Ovary (tissue), 9 donors: ENCODE data around the gene PAX6. TPM values are rescaled to one million over a fixed set of nuclear protein-coding genes. Genes with fewer than 3 reads are reported as not detected.

ENCODE experiments used
- DNase-seq, 5 donors: peaks; one replicate each; pipeline ENCODE4 v3.0.0-alpha.2; 2019 to 2020
- H3K27ac ChIP-seq, 2 donors: fragments of 200-600 bp; one replicate each; pipeline versions ENCODE4 v1.5.1 to v1.8.0; 2019 to 2022
- H3K27me3 ChIP-seq: fragments of 200-600 bp; one replicate; pipeline ENCODE4 v1.8.0; 2022
- H3K36me3 ChIP-seq: fragments of 200-600 bp; sonication (generic); one replicate; pipeline ENCODE4 v1.5.1; 2019
- H3K4me1 ChIP-seq: one replicate; pipeline ENCODE4 v1.8.1; 2013; ENCODE audit warnings: mild to moderate bottlenecking, moderate library complexity; ENCODE audit not compliant: insufficient read depth
- H3K4me3 ChIP-seq: fragments of 200-600 bp; sonication (generic); one replicate; pipeline ENCODE4 v1.5.1; 2017
- H3K9me3 ChIP-seq, 2 donors: fragments of 200-600 bp in 1 of 2; sonication (generic) in 1 of 2; one replicate each; pipeline versions ENCODE4 v1.5.1 to v1.8.1; 2013 to 2019; ENCODE audit warnings: mild to moderate bottlenecking in 1 of 2, moderate library complexity in 1 of 2
- CTCF ChIP-seq, 3 donors: fragments of 450-650 bp in 2 of 3; fragments of 200-600 bp in 1 of 3; IDR thresholded peaks; one replicate each; pipeline versions ENCODE4 v1.5.1 to v1.8.0; 2016 to 2022; ENCODE audit warnings: antibody characterized with exemption in 3 of 3, mild to moderate bottlenecking in 1 of 3
- EP300 ChIP-seq: sonication (generic); formaldehyde crosslinking; IDR thresholded peaks from one replicate; pipeline ENCODE4 v1.6.1; 2017; ENCODE audit warnings: antibody characterized with exemption
- POLR2A ChIP-seq: fragments of 450-650 bp; IDR thresholded peaks from one replicate; pipeline ENCODE4 v1.6.1; 2017; ENCODE audit warnings: antibody characterized with exemption, mild to moderate bottlenecking, moderate library complexity
- WGBS, 3 donors: extraction: QIAGEN DNeasy Blood & Tissue Kit in 1 of 3; methylation state at CpG; one replicate each; pipeline versions ENCODE4 v1.1.5 to v1.1.7; 2013 to 2017; 5-methylcytosine and 5-hydroxymethylcytosine counted together
- intact Hi-C, 4 donors: fragments of 100-400 bp; cut with DNase I; formaldehyde crosslinking; loops; one replicate each; pipeline versions ENCODE4 v1.11.0 to v1.15.1; 2022 to 2023
- polyA plus RNA-seq, 2 donors: library from polyadenylated mRNA; stranded (reverse); fragments of 200-250 nt in 1 of 2; fragments of 350-450 nt in 1 of 2; fragmentation: Illumina TruSeq in 1 of 2; extraction: RNeasy Lipid Tissue Mini Kit (QIAGEN cat#74804) in 1 of 2; gene quantifications; one replicate each; pipeline ENCODE4 v1.2.3, GENCODE V29; 2013 to 2014
- total RNA-seq, 7 donors: library from RNA; depleted of rRNA in 2 of 7; stranded (reverse); fragments of >200 nt in 2 of 7; fragmentation: NEBNext Ultra II Directional in 3 of 7; extraction: Animal tissue kit (Norgen Biotek cat#: 25700) in 3 of 7; gene quantifications; one replicate each; pipeline versions ENCODE4 v1.1.0 to v1.2.4, GENCODE V29; 2016 to 2023
- donor health status: DM: no; HTN: no; CAD: no; lungs with moderate emphysema.
- donor health status: DM: no; HTN: no; CAD: no.
- donor health status: Bipolar disorder and iron deficiency.
- donor health status: DM: yes; HTN: yes; CAD: no.
- donor health status: DM: no; HTN: no; CAD: no.
- donor health status: DM: yes; HTN: yes; CAD: no.

The PAX6 gene
- total and polyA plus RNA-seq, 9 donors: not detected

GRCh38 chr11:31807799-31808667 lies 3.1 kb downstream of the PAX6 start:
- intact Hi-C loops: no loop called here
- H3K36me3 ChIP-seq: no peaks in the 10 kb centered on the region
- no peak overlapping the region for H3K4me3 ChIP-seq
- H3K27ac ChIP-seq: no peak overlapping the region
- H3K27me3 ChIP-seq: peaks cover 3% of the 10 kb centered on the region
- peaks cover 12% of the 10 kb centered on the region for H3K4me1 ChIP-seq
- DNase-seq: no peak
- no peaks in the 10 kb centered on the region for H3K9me3 ChIP-seq
- no peak for TF ChIP-seq POLR2A
- TF ChIP-seq CTCF (IDR thresholded peaks at IDR 0.05): no peak
- no peak for TF ChIP-seq EP300
- 10 to 12% (median 11%) methylated on average over 9 of the region's 9 CpGs for WGBS, 3 donors

GRCh38 chr11:31806928-31807798 lies 4.0 kb downstream of the PAX6 start:
- 15 to 19% (median 15%) methylated on average over 13 of the region's 13 CpGs for whole genome bisulfite sequencing, 3 donors
- H3K27ac ChIP-seq: no peak overlapping the region
- H3K36me3 ChIP-seq: no peaks in the 10 kb centered on the region
- DNase-seq: no peak
- no peak overlapping the region for H3K4me3 ChIP-seq
- H3K4me1 ChIP-seq: peaks cover 9% of the 10 kb centered on the region
- H3K27me3 ChIP-seq: peaks cover 3% of the 10 kb centered on the region
- TF ChIP-seq EP300 (no peak), POLR2A (no peak), CTCF (IDR thresholded peaks at IDR 0.05) (no peak)
- intact Hi-C loops: no loop called here
- no peaks in the 10 kb centered on the region for H3K9me3 ChIP-seq

GRCh38 chr11:31806186-31806927 lies 4.8 kb downstream of the PAX6 start:
- intact Hi-C loops: no loop called here
- Histone ChIP-seq H3K27me3 (peaks cover 3% of the 10 kb centered on the region), H3K27ac (no peak overlapping the region), H3K4me1 (peaks cover 5% of the 10 kb centered on the region), H3K4me3 (no peak overlapping the region), H3K36me3 (no peaks in the 10 kb centered on the region), H3K9me3 (no peaks in the 10 kb centered on the region)
- WGBS, 3 donors: 6 to 11% (median 6%) methylated on average over 11 to 36 of the region's 36 CpGs
- no peak for DNase-seq
- TF ChIP-seq POLR2A (no peak), CTCF (IDR thresholded peaks at IDR 0.05) (no peak), EP300 (no peak)

GRCh38 chr11:31805629-31806185 lies 5.4 kb downstream of the PAX6 start:
- WGBS, 3 donors: 7 to 14% (median 10%) methylated on average over 10 to 20 of the region's 20 CpGs
- intact Hi-C loops: no loop called here
- no peak for TF ChIP-seq POLR2A
- TF ChIP-seq CTCF (IDR thresholded peaks at IDR 0.05): no peak
- no peak for TF ChIP-seq EP300
- Histone ChIP-seq H3K4me3 (no peak overlapping the region), H3K4me1 (no peaks in the 10 kb centered on the region), H3K9me3 (no peaks in the 10 kb centered on the region), H3K27ac (no peak overlapping the region), H3K36me3 (no peaks in the 10 kb centered on the region), H3K27me3 (peaks cover 3% of the 10 kb centered on the region)
- DNase-seq: no peak
